SK-N-SH treated with all-trans-retinoic acid at 6 μM for 48 hours (cell line): ENCODE data around the gene ZNF700.
"Not testable (repeated sequence)": the region's sequence is repeated elsewhere in the genome, so short reads cannot be mapped to it uniquely, and the experiment has no call there.

Experiments
- ATAC-seq: fragments of 200-7000 bp; cut with Tn5 transposase; 3 replicates; pipeline ENCODE4 v1.9.1; 2020; ENCODE audit warnings: mild to moderate bottlenecking, moderate library complexity
- BACH2 ChIP-seq: fragments of 250-450 bp; sonication (Bioruptor Pico); IDR thresholded peaks from 2 replicates; pipeline ENCODE4 v1.9.0; 2021; ENCODE audit warnings: mild to moderate bottlenecking, borderline replicate concordance
- CSDC2 ChIP-seq: fragments of 250-450 bp; sonication (Bioruptor Pico); IDR thresholded peaks from 2 replicates; pipeline ENCODE4 v1.5.0; 2020; ENCODE audit warnings: mild to moderate bottlenecking, moderate library complexity
- CSRNP3 ChIP-seq: fragments of 250-450 bp; sonication (Bioruptor Pico); IDR thresholded peaks from 2 replicates; pipeline ENCODE4 v1.5.1; 2021; ENCODE audit warnings: mild to moderate bottlenecking, moderate library complexity
- ESRRG ChIP-seq: fragments of 250-450 bp; sonication (Bioruptor Pico); IDR thresholded peaks from 2 replicates; pipeline ENCODE4 v1.6.1; 2021; ENCODE audit warnings: mild to moderate bottlenecking
- ISL1 ChIP-seq: fragments of 250-450 bp; sonication (Bioruptor Pico); IDR thresholded peaks from 2 replicates; pipeline ENCODE4 v2.1.2; 2022; ENCODE audit warnings: mild to moderate bottlenecking, moderate library complexity
- OSR1 ChIP-seq: fragments of 250-450 bp; sonication (Bioruptor Pico); IDR thresholded peaks from 2 replicates; pipeline ENCODE4 v1.8.0; 2022; ENCODE audit warnings: moderate library complexity, mild to moderate bottlenecking, inconsistent platforms
- POU6F1 ChIP-seq: fragments of 250-450 bp; sonication (Bioruptor Pico); IDR thresholded peaks from 2 replicates; pipeline ENCODE4 v1.8.0; 2021; ENCODE audit warnings: low read depth, mild to moderate bottlenecking, moderate library complexity, borderline replicate concordance
- PPARA ChIP-seq: fragments of 250-450 bp; sonication (Bioruptor Pico); IDR thresholded peaks from 2 replicates; pipeline ENCODE4 v1.5.0; 2020; ENCODE audit warnings: mild to moderate bottlenecking, borderline replicate concordance
- RARB ChIP-seq: fragments of 250-450 bp; sonication (Bioruptor Pico); IDR thresholded peaks from 2 replicates; pipeline ENCODE4 v1.8.0; 2021; ENCODE audit warnings: mild to moderate bottlenecking, moderate library complexity
- SNAI2 ChIP-seq: fragments of 250-450 bp; sonication (Bioruptor Pico); IDR thresholded peaks from 2 replicates; pipeline ENCODE4 v1.5.0; 2020; ENCODE audit warnings: mild to moderate bottlenecking, moderate library complexity
- TOX ChIP-seq: fragments of 250-450 bp; sonication (Bioruptor Pico); IDR thresholded peaks from 2 replicates; pipeline ENCODE4 v1.8.0; 2021; ENCODE audit warnings: mild to moderate bottlenecking, moderate library complexity, borderline replicate concordance
- TSHZ2 ChIP-seq: fragments of 250-450 bp; sonication (Bioruptor Pico); IDR thresholded peaks from 2 replicates; pipeline ENCODE4 v1.5.0; 2020; ENCODE audit warnings: mild to moderate bottlenecking, moderate library complexity
- ZC3H10 ChIP-seq: fragments of 250-450 bp; sonication (Bioruptor Pico); IDR thresholded peaks from 2 replicates; pipeline ENCODE4 v1.5.1; 2021; ENCODE audit warnings: mild to moderate bottlenecking, moderate library complexity
- ZFP3 ChIP-seq: fragments of 250-450 bp; sonication (Bioruptor Pico); IDR thresholded peaks from 2 replicates; pipeline ENCODE4 v1.5.0; 2020; ENCODE audit warnings: mild to moderate bottlenecking, moderate library complexity
- ZFP30 ChIP-seq: fragments of 450-650 bp; formaldehyde crosslinking; IDR thresholded peaks from 2 replicates; pipeline ENCODE4 v1.5.0; 2022; ENCODE audit warnings: mild to moderate bottlenecking, moderate library complexity
- ZNF565 ChIP-seq: fragments of 450-650 bp; formaldehyde crosslinking; conservative IDR thresholded peaks from 2 replicates; pipeline ENCODE4 v1.5.0; 2020; ENCODE audit warnings: low read depth, mild to moderate bottlenecking, moderate library complexity
- ZNF70 ChIP-seq: fragments of 450-650 bp; formaldehyde crosslinking; IDR thresholded peaks from 2 replicates; pipeline ENCODE4 v1.5.0; 2020; ENCODE audit warnings: mild to moderate bottlenecking, moderate library complexity
- ZNF8 ChIP-seq: fragments of 450-650 bp; formaldehyde crosslinking; IDR thresholded peaks from 2 replicates; pipeline ENCODE4 v1.5.0; 2020; ENCODE audit warnings: mild to moderate bottlenecking, moderate library complexity

Gene ZNF700

GRCh38 chr19:11989112-11989456 lies 64.2 kb downstream of the ZNF700 start:
- no peak for ATAC-seq
- TF ChIP-seq ESRRG (CRISPR knock-in tag) (no peak), PPARA (CRISPR knock-in tag) (no peak), RARB (CRISPR knock-in tag) (no peak), OSR1 (CRISPR knock-in tag) (no peak), ZNF70 (CRISPR knock-in tag) (no peak), ZNF8 (CRISPR knock-in tag) (no peak), ZNF565 (no peak)

- ATAC-seq = not testable (repeated sequence)
Measured at GRCh38 chr19:11991921-11992320, 67.0 kb downstream of the ZNF700 start.

- TF ChIP-seq ESRRG (CRISPR knock-in tag) = no peak
- TF ChIP-seq ZFP3 (CRISPR knock-in tag) = no peak
- TF ChIP-seq ZNF565 = no peak
- TF ChIP-seq ZC3H10 = no peak
- no peak for TF ChIP-seq RARB (CRISPR knock-in tag)
- no peak for TF ChIP-seq CSRNP3
- TF ChIP-seq TSHZ2 (CRISPR knock-in tag) = no peak
- no peak for TF ChIP-seq CSDC2 (CRISPR knock-in tag)
- TF ChIP-seq ZFP30 (CRISPR knock-in tag) = no peak
- no peak for TF ChIP-seq POU6F1
- TF ChIP-seq BACH2 (CRISPR knock-in tag) = no peak
- TF ChIP-seq ISL1 = no peak
- TF ChIP-seq ZNF70 (CRISPR knock-in tag) = no peak
- TF ChIP-seq PPARA (CRISPR knock-in tag) = no peak
- TF ChIP-seq TOX = no peak
- no peak for TF ChIP-seq SNAI2
- no peak for ATAC-seq
Measured at GRCh38 chr19:11995174-11995573, 70.3 kb downstream of the ZNF700 start.
